OCI-M2 (cell line): ENCODE measurements around the gene STIM2.
"Not testable (repeated sequence)": the region's sequence is repeated elsewhere in the genome, so short reads cannot be mapped to it uniquely, and the experiment has no call there.

Source experiments
- DNase-seq: peaks from one replicate; lab custom pipeline; 2025; ENCODE audit not compliant: unreplicated experiment; lab: John Stamatoyannopoulos, UW

STIM2 gene

DNA sequence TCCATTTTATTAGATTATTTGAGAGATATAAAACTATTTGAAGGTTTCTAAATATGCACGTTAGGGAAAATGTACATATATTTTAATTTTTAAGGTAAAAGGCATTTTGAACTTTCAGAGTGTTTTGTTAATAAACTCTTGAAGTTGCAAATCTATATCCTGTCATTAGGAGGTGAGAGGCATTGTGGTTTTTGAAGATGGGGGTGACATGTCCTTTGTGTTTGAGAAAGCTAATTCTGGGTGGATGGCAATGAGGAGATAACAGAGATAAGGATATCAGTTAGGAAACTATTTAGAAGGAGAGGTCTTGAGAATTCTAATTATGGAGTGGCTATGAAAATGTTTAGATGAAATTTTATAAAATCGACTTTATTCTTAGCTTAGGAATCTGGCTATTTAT, 6.1 kb downstream of the STIM2 start:
- no peak for DNase-seq

DNA sequence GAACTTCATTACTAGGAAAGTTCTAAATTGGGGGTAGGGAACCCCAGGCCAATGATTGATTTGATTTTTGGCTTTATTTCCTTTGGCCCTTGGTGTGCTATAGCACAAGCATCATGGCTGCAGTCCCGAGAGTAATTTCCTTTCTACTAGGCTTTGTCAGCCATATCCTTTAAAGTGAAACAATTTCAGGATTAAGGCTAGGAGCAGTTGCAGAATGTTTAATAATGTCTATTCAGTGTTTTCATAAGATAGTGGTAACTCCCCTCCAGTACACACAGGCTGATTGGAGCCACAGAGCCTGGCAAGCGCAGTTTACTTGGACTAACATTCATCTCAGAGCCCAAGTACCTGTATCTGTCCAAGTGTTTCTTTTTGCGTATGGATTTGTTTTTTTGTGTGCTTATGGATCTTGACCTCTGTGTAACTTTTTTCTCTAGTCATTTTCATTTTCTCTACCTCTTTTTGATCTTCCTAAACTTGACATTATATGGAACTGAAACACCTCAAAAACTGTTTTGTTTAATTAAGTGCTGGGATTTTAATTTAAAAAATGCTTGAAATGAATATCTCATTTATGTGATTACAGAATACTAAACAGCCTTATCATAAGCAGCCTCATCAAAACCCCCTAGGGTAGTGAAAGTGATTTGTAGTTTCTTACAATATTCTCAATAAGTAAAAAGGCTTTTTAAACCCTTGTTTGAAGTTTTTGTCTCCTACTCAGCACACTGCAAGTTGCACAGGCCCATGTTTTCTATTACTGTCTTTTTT, 7.5 kb downstream of the STIM2 start:
- DNase-seq: no peak

DNA sequence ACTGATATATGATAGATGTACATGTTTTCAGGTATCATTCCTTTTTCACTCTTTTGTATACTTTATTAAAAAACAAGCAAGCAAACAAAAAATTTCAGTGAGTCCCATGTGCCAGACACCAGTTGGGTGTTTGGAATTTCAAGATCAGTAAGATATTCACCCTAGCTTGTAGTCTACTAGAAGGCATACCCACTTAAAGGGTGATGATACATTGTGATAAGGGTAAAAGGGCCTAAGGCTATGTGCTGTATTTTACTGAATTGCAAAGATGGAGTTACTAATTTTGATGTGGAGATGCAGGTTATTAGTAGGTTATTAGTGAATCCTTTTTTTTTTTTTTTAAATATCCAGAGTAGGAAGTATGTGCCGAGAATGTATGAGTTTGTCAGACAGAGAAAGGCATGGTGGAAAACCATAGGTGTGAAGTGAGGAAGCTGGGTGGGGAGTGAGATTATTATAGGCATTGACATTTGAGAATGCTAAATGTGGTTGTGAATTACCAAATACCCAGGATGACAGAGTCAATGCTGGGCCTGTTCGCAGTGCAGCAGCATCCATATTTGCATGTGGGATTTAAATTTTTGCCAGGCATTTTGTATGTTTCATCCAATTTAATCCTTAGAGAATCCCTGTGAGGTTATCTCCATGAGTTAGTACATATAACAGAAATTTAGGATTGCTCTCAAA, 10.1 kb downstream of the STIM2 start:
- DNase-seq: no peak

DNA sequence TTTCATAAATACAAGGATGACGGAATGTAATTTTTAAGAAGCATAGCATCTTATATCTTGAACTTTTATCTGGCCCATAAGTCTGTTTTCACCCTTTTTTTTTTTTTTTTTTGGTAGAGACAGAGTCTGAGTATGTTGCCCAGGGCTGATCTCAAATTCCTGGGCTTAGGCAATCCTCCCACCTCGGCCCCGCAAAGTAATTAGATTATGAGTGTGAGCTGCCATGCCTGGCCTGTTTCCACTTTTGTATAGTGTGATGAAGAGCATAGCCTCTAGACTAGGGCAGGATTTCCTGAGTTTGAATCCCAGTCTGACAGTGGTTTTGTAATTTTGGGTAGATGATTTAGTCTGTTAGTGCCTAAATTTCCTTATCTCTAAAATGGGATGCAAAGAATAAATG, 11.0 kb downstream of the STIM2 start:
- DNase-seq: no peak

DNA sequence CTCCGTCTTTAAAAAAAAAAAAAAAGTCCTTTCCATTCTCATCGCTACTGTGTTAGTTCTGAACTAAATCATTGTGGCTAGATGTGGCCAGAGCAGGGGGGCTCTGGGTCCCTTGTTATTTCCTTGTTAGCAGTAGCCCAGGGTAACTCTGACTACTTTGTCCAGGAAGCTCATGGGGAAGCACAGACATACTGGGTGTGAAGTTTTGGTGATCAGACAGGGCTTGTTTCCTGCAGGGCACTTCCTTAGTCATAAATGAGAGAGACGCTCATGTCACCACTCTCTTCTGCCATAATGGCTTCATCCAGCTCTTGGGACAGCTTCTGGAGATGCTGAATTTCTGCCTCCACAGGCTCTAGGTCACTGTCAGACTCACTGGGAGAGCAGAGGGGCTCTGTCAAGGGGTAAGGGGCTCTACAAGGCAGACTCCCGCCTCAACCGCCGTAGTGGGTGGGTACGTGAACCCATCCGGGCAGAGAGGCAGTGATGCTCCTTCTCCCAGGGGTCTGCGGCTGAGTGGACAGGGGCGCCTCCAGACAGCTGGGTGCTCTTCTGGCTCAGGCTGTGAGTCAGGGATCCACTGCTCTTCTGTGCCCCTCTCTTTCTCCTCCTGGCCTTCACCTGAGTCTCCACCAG, 12.9 kb downstream of the STIM2 start:
- DNase-seq: no peak

DNA sequence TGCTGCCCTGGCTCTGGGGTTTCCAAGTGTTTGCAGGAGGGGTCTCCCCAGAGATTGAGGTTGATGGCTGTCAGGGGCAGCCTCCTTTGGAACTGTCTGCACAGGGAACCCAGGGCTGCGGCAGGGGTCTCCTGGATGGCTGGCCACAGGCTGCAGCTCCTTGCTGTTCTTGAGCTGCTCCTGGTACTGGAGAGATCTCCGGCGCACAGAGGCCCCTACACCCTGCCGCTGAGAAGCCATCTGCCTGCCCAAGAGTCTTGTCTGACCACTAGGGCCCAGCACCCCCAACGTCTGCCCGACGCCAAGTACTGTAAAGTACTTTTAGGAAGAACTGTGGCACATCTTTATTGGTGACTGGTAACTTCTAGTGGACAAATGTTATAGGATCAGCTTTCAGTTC, 13.5 kb downstream of the STIM2 start:
- no peak for DNase-seq

DNA sequence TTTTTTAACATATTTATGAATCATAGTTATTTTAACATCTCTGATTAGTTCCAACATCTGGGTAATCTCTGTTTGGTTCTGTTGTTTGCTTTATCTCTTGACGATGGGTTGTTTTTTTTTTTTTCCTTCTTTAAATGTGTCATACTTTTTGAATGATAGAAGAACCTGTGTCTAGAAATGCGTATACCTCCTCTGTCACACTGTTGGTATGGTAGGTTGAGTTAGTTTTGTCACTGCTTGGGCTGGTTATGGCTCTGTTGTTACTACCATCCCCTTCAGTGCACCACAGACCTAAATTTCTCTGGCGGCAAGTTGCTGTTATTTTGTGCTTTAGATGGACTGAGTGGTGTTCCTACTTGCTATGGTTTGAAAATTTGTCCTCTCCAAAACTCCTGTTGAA, 16.8 kb downstream of the STIM2 start:
- no peak for DNase-seq

DNA sequence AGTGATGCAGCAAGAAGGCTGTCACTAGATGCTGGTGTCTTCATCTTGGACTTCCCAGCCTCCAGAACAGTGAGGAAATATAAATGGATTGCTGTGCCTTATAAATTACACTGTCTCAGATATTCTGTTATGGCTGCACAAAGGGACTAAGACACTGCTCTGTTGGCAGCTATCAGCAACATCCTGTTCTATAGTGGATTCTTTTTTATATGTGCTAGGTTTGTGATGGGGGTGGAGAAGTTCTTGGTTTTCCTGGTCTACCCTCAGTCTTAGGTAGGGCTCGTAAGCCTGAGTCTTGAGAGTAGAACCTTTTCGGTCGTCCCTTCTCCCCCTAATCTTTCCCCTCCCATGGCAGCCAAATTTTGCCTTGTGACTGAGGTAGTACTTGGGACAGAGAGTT, 17.3 kb downstream of the STIM2 start:
- DNase-seq: no peak

DNA sequence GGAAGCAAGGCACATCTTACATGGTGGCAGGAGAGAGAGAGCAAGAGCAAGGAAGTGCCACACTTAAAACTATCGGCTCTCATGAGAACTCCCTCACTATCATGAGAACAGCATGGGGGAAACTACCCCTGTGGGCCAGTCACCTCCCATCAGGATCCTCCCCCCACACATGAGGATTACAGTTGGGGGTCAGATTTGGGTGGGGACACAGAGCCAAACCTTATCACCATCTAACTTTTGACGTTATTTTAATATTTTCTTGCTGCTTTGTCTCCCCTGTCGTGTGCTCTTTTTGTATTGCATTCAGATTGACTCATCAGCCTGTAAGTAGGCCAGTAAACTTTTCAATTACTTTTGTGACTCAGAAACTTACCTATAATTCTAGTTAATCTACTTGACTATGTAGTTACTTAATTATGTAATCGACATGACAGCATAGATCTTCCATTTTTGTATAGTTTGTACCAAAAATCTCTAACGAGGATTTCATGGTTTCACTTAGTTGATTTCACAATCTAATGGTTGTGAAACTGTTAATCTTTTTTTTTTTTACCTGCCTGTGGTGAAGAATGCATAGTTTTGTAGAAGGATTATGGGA, 18.3 kb downstream of the STIM2 start:
- DNase-seq: no peak

DNA sequence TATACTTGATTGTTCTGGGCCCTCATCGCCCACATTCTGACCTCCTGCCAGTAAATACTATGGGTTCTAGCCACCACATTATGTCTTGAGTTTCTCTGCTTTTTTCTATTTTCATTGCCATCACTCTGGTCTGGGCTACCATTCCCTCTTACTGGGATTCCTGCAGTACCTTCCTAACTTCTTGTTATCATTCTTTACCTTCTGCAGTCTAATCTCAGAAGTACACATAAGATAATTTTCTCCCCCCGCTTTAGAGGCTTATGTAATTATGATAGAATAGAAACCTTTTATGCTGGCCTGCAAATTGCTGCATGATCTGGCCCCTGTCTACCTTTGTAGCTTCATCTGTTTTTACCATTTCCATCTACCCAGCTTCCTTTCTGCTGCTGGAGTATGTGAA, 19.2 kb downstream of the STIM2 start:
- no peak for DNase-seq

DNA sequence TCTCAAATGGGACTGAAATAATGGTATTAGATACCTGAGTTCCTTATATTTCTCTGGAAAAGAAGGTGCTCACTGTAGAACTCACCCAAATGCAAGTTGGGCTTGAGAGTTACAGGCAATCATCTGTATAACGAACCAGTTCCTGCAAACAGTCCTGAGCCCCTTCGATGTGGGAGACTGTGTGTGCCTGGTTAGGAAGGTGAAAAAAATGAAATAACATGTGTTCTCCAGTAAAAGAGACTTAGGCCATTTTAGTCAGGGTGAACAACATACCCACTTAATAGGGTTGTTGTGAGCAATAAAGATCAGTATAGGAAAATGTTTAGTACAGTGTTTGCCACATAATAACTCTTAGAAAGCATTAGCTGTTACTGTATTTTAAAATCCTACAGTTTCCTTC, 23.4 kb downstream of the STIM2 start:
- DNase-seq: no peak

DNA sequence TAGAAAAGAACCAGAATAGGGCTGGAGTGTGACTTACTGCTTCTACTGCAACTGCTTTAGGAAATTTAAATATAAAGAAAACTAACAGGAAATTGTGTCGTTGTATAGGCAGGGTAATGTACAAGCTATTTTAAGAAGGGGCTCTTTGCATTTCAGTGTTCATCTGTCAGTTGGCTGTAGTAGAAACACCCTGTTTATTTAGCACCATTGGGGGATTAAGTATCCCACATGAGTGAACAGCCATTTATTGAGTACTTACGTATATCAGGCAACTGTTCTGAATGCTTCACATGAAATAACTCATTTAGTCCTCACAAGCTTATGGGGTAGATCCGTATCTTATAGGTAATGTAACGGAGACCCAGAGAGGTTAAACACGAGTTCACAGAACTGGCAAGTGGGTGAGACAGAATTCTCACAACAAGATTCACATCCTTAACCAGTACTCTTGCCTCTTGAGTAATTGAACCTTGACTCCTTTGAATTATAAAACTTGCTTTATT, 23.9 kb downstream of the STIM2 start:
- DNase-seq: no peak

DNA sequence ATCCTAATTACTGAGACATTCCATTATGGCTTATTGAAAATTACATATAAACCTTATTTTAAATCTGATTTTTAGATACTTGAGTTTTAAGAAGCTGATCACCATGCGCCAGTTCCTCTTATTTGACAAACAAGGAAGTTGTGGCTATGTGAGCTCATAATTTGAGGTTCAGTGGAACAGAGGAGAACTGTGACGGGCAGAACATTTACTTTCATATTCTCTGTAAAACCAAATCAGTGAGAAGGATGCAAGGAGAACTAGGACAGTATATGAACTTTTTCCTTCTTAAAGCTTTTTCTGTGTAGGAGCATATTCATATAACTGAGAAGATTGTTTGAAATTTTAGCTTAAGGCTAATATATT, 25.3 kb downstream of the STIM2 start:
- DNase-seq: no peak

DNA sequence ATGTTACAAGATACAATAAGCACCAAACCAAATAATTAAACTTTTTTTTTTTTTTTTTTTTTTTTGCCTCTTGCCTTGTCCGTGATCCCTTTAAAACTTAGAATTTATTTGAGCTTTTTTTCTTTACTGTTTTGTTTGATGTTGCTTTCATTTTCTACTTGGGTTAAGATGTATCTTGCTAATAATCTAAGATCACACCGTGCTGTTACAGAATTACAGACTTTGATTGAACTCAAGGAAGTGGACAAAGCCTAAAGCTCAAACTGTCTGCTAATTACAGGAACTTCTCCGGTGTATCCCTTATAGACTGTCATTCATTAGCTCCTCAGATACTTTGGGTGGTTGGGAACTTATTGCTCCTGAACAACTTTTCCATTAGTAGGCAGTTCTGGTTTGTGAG, 26.5 kb downstream of the STIM2 start:
- DNase-seq: no peak

DNA sequence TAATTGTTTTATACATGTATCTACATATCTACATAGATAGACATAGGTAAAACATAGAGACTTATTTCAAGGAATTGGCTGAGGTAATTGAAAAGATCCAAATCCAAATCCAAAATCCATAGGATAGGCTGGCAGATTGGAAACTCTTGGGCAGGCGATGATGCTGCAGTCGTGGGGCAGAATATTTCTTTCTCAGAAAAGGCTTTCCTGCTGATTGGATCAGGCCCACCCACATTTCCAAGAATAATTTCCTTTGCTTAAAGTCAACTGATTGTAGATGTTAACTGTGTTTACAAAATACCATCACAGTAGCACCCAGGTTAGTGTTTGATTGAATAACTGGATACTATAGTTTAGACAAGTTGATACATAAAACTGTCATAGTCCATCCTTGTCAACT, 27.2 kb downstream of the STIM2 start:
- no peak for DNase-seq

DNA sequence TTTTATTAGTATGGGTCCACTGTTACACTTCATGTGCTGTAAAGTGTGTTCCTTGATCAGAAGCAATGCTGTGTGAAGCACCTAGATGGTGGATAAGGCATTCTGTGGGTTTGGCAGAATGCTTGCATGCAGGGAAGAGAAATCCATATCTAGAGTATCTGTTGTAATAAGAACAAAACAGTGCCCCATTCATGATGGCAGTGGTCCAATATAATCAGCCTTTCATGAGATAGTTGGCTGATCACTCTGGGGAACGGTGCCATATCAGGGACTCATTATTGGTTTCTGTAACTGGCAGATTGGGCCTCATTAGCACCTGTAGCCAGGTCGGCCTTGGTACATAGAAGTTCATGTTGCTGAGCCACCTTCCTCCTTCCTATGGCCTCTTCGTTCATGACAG, 28.7 kb downstream of the STIM2 start:
- DNase-seq: no peak

DNA sequence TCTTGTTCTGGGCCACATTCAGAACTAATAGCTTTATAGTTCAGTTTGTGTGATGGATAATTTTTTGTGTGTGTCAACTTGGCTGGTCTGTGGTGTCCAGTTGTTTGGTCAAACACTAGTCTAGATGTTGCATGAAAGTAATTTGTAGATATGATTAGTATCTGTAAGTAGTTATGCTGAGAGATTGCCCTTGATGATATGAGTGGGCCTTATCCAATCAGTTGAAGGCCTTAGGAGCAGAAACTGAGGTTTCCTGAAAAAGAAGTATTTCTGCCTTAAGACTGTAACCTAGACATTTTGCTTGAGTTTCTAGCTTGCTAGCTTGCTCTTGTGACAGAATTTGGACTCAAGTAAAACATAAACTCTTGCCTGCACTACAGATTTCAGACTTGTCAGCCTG, 30.4 kb downstream of the STIM2 start:
- no peak for DNase-seq

DNA sequence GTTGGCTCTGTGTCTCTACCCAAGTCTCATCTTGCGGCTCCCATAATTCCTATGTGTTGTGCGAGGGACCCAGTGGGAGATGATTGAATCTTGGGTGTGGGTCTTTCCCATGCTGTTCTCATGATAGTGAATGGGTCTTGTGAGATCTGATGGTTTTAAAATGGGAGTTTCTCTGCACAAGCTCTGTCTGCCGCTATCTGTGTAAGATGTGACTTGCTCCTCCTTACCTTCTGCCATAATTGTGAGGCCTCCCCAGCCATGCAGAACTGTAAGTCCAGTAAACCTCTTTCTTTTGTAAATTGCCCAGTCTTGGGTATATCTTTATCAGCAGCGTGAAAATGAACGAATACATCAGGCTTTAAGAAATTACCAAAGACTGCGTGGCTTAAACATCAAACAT, 31.2 kb downstream of the STIM2 start:
- no peak for DNase-seq

DNA sequence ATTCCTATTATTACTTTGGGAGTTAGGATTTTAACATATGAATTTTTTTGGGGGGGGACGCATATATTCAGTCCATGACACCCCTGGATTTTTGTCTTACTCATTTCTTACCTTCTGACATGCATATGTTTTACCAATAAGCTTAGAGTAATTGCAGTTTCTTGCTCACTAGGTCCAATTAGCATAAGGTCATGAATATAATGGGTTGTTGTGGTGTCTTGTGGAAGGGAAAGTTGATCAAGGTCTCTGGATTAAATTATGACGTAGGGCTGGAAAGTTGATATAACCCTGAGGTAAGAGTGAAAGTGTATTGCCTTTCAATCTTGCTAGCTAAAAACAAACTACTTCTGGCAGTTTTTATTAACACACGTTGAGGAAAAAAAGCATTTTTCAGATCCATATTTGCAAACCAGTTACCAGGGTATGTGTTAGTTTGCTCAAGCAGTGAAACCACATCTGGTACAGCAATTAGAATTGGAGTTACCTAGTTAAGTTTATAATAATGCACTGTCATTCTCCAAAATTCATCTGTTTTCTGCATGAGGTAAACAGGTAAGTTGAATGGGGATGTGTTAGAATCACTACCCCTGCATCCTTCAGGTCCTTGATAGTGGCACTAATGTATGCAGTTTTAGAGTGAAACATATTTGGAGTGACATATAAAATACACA, 32.0 kb downstream of the STIM2 start:
- no peak for DNase-seq

DNA sequence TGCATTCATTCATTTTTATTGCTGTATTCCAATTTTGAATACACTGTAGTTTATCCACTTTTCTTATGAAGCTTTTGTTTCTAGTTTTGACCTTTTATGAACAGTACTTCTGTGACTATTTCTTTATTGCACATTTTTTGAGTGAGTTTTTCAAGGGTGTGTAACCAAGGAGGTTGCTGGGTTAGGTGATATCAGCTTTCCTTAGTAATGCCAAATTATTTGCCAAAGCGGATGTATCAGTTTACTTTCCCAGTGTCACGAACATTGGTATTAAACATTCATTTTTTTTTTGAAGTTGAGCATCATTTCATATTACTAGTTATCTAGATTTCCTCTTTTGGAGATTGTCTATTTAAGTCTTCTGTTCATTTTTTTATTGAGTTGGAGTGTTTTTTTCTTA, 32.9 kb downstream of the STIM2 start:
- DNase-seq: no peak

DNA sequence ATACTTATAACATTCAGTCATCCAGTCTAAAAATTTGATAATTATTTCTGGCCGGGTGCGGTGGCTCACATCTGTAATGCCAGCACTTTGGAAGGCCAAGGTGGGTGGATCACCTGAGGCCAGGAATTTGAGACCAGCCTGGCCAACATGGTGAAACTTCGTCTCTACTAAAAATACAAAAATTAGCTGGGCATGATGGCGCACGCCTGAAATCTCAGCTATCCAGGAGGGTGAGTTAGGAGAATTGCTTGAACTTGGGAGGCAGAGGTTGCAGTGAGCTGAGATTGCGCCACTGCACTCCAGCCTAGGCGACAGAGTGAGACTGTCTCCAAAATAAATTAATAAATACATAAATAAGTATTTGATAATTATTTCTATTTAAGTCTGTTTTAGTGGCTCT, 34.2 kb downstream of the STIM2 start:
- not testable (repeated sequence) for DNase-seq
